Panc1 (cell line): ENCODE data around the gene MEGF11.

ENCODE experiments used
- CTCF ChIP-seq: fragments of 450-650 bp; IDR thresholded peaks from 2 replicates; pipeline ENCODE4 v1.5.1; 2017; ENCODE audit warnings: mild to moderate bottlenecking
- POLR2AphosphoS5 ChIP-seq: IDR thresholded peaks from 2 replicates; pipeline ENCODE4 v1.6.1; 2012; ENCODE audit warnings: mild to moderate bottlenecking, low read depth, low read length, moderate library complexity
- REST ChIP-seq, 2 experiments: IDR thresholded peaks; 2 replicates each; pipeline ENCODE4 v1.6.1; 2011 to 2012; ENCODE audit warnings: low read depth in 2 of 2, control low read depth in 1 of 2, low read length in 1 of 2, mild to moderate bottlenecking in 1 of 2, moderate library complexity in 1 of 2; ENCODE audit not compliant: insufficient read depth in 1 of 2
- TCF7L2 ChIP-seq: IDR thresholded peaks from 2 replicates; pipeline ENCODE4 v1.6.1; 2011; ENCODE audit warnings: mild to moderate bottlenecking, low read depth, low read length, inconsistent platforms

GRCh38 chr15:66296186-66296585, 42.6 kb upstream of the MEGF11 start:
- TF ChIP-seq CTCF (no peak), POLR2AphosphoS5 (no peak), TCF7L2 (no peak), REST (IDR thresholded peaks at IDR 0.05; ENCODE audit: insufficient read depth in 1 of 2, low read depth in 2 of 2, low read length in 1 of 2) (no peak)
